H9 (cell line): ENCODE results near the gene B3GNT3. TPM values are rescaled to one million over a fixed set of nuclear protein-coding genes. Genes with fewer than 3 reads are reported as not detected.

ENCODE experiments used
- DNase-seq: peaks from one replicate; pipeline ENCODE4 v3.0.0-alpha.2; 2017
- H2AFZ ChIP-seq: one replicate; pipeline ENCODE4 v1.6.1; 2013; ENCODE audit warnings: mild to moderate bottlenecking, low read length, control low read depth, moderate library complexity
- H2AK5ac ChIP-seq: 2 replicates; pipeline ENCODE4 v1.6.1; 2013; ENCODE audit warnings: low read length, control low read depth, mixed read lengths; ENCODE audit not compliant: insufficient read length
- H2BK120ac ChIP-seq: one replicate; pipeline ENCODE4 v1.6.1; 2013; ENCODE audit warnings: low read depth, mild to moderate bottlenecking, low read length, control low read depth, inconsistent platforms; ENCODE audit not compliant: poor library complexity, severe bottlenecking
- H2BK12ac ChIP-seq: 2 replicates; pipeline ENCODE4 v1.6.1; 2013; ENCODE audit warnings: low read length, control low read depth, mixed read lengths, low read depth; ENCODE audit not compliant: insufficient read length
- H2BK15ac ChIP-seq: 2 replicates; pipeline ENCODE4 v1.6.1; 2013; ENCODE audit warnings: low read depth, low read length, control low read depth
- H2BK20ac ChIP-seq: one replicate; pipeline ENCODE4 v1.6.1; 2013; ENCODE audit warnings: low read depth, mild to moderate bottlenecking, low read length, control low read depth, inconsistent platforms; ENCODE audit not compliant: poor library complexity, severe bottlenecking
- H2BK5ac ChIP-seq: 2 replicates; pipeline ENCODE4 v1.6.1; 2013; ENCODE audit warnings: low read length, control low read depth, mixed read lengths; ENCODE audit not compliant: insufficient read length
- H3K14ac ChIP-seq: 2 replicates; pipeline ENCODE4 v1.6.1; 2013; ENCODE audit warnings: low read length, control low read depth; ENCODE audit not compliant: insufficient read depth
- H3K18ac ChIP-seq: 2 replicates; pipeline ENCODE4 v1.6.1; 2013; ENCODE audit warnings: low read depth, mild to moderate bottlenecking, mixed read lengths, low read length, control low read depth; ENCODE audit not compliant: insufficient read length
- H3K23ac ChIP-seq: 2 replicates; pipeline ENCODE4 v1.6.1; 2013; ENCODE audit warnings: low read length, control low read depth, mixed read lengths, low read depth; ENCODE audit not compliant: insufficient read length
- H3K23me2 ChIP-seq: 2 replicates; pipeline ENCODE4 v1.6.1; 2013; ENCODE audit warnings: low read depth, mild to moderate bottlenecking, mixed read lengths, low read length, control low read depth; ENCODE audit not compliant: insufficient read length, poor library complexity, severe bottlenecking
- H3K27ac ChIP-seq: 2 replicates; pipeline ENCODE4 v1.5.1; 2013; ENCODE audit warnings: low read length, control low read depth, mixed read lengths, low read depth; ENCODE audit not compliant: insufficient read length
- H3K27me3 ChIP-seq: 2 replicates; pipeline ENCODE4 v1.6.1; 2013; ENCODE audit warnings: low read length, control low read depth, inconsistent platforms; ENCODE audit not compliant: insufficient read depth
- H3K4ac ChIP-seq: 2 replicates; pipeline ENCODE4 v1.6.1; 2013; ENCODE audit warnings: low read depth, mild to moderate bottlenecking, control low read depth, inconsistent platforms, low read length, moderate library complexity
- H3K4me1 ChIP-seq: 2 replicates; pipeline ENCODE4 v1.6.1; 2013; ENCODE audit warnings: low read length, control low read depth, inconsistent platforms; ENCODE audit not compliant: insufficient read depth
- H3K4me2 ChIP-seq: 2 replicates; pipeline ENCODE4 v1.6.1; 2013; ENCODE audit warnings: low read length, control low read depth, mixed read lengths; ENCODE audit not compliant: insufficient read length, insufficient read depth
- H3K56ac ChIP-seq: 2 replicates; pipeline ENCODE4 v1.6.1; 2013; ENCODE audit warnings: low read depth, mild to moderate bottlenecking, mixed read lengths, low read length, control low read depth; ENCODE audit not compliant: insufficient read length
- H3K79me1 ChIP-seq: 2 replicates; pipeline ENCODE4 v1.6.1; 2013; ENCODE audit warnings: low read depth, mild to moderate bottlenecking, moderate library complexity, low read length, control low read depth, inconsistent platforms; ENCODE audit not compliant: insufficient read depth, poor library complexity, severe bottlenecking
- H3K79me2 ChIP-seq: 2 replicates; pipeline ENCODE4 v1.6.1; 2013; ENCODE audit warnings: low read length, control low read depth, inconsistent platforms; ENCODE audit not compliant: insufficient read depth
- H3K9ac ChIP-seq: 2 replicates; pipeline ENCODE4 v1.6.1; 2013; ENCODE audit warnings: low read length, control low read depth, mixed read lengths; ENCODE audit not compliant: insufficient read length; ENCODE audit errors: extremely low read depth
- H3K9me3 ChIP-seq: one replicate; pipeline ENCODE4 v1.6.1; 2013; ENCODE audit warnings: low read depth, low read length, inconsistent platforms; ENCODE audit not compliant: control insufficient read depth
- H3T11ph ChIP-seq: one replicate; pipeline ENCODE4 v1.6.1; 2013; ENCODE audit warnings: mild to moderate bottlenecking, low read length, control low read depth, inconsistent platforms
- H4K20me1 ChIP-seq: one replicate; pipeline ENCODE4 v1.6.1; 2013; ENCODE audit not compliant: control insufficient read depth, insufficient read length, insufficient read depth
- H4K5ac ChIP-seq: 2 replicates; pipeline ENCODE4 v1.6.1; 2013; ENCODE audit warnings: low read depth, mild to moderate bottlenecking, mixed read lengths, low read length, control low read depth; ENCODE audit not compliant: insufficient read length
- H4K8ac ChIP-seq: replicated peaks from 2 replicates; pipeline ENCODE4 v1.6.1; 2013; ENCODE audit warnings: low read length, control low read depth, mixed read lengths, low read depth; ENCODE audit not compliant: insufficient read length
- H4K91ac ChIP-seq: 2 replicates; pipeline ENCODE4 v1.6.1; 2013; ENCODE audit warnings: low read depth, mild to moderate bottlenecking, moderate library complexity, mixed read lengths, low read length, control low read depth; ENCODE audit not compliant: insufficient read length
- H3K27ac Mint-ChIP-seq, 3 experiments: 2 replicates in 2 of 3; 3 replicates in 1 of 3; pipeline ENCODE4 v1.8.0; 2020 to 2021; ENCODE audit warnings: mixed read lengths in 3 of 3, mild to moderate bottlenecking in 1 of 3, moderate library complexity in 1 of 3
- H3K27me3 Mint-ChIP-seq: 2 replicates; pipeline ENCODE4 v1.8.0; 2021; ENCODE audit warnings: low read depth, mild to moderate bottlenecking, moderate library complexity, mixed read lengths
- H3K36me3 Mint-ChIP-seq, 3 experiments: 2 replicates in 2 of 3; 3 replicates in 1 of 3; pipeline ENCODE4 v1.8.0; 2020 to 2021; ENCODE audit warnings: low read depth in 3 of 3, mixed read lengths in 3 of 3; ENCODE audit not compliant: insufficient read depth in 1 of 3
- H3K4me1 Mint-ChIP-seq, 2 experiments: 2 replicates each; pipeline ENCODE4 v1.8.0; 2020; ENCODE audit warnings: mixed read lengths in 2 of 2
- H3K4me3 Mint-ChIP-seq, 2 experiments: 2 replicates in 1 of 2; 3 replicates in 1 of 2; pipeline ENCODE4 v1.8.0; 2020 to 2021; ENCODE audit warnings: mild to moderate bottlenecking in 2 of 2, mixed read lengths in 2 of 2, moderate library complexity in 1 of 2
- H3K9me3 Mint-ChIP-seq, 2 experiments: 2 replicates in 1 of 2; 3 replicates in 1 of 2; pipeline ENCODE4 v1.8.0; 2020; ENCODE audit warnings: mild to moderate bottlenecking in 2 of 2, mixed read lengths in 2 of 2, moderate library complexity in 1 of 2
- CTCF ChIP-seq: fragments of 200-600 bp; sonication (generic); conservative IDR thresholded peaks from 3 replicates; pipeline ENCODE4 v1.8.0; 2021; ENCODE audit warnings: antibody characterized with exemption, mild to moderate bottlenecking
- WGBS: extraction: QIAGEN DNeasy Blood & Tissue Kit; methylation state at CpG from one replicate; pipeline ENCODE4 v1.1.7; 2013; ENCODE audit warnings: missing lambda C conversion rate, low lambda C conversion rate, mixed read lengths; ENCODE audit not compliant: insufficient read length; ENCODE audit errors: extremely low coverage; 5-methylcytosine and 5-hydroxymethylcytosine counted together
- total RNA-seq: library from RNA; stranded (reverse); gene quantifications from 2 replicates; pipeline ENCODE4 v1.2.1, GENCODE V29; 2021

B3GNT3 gene
- total RNA-seq, 1 experiment from 2014 or later: 0.96 TPM

DNA sequence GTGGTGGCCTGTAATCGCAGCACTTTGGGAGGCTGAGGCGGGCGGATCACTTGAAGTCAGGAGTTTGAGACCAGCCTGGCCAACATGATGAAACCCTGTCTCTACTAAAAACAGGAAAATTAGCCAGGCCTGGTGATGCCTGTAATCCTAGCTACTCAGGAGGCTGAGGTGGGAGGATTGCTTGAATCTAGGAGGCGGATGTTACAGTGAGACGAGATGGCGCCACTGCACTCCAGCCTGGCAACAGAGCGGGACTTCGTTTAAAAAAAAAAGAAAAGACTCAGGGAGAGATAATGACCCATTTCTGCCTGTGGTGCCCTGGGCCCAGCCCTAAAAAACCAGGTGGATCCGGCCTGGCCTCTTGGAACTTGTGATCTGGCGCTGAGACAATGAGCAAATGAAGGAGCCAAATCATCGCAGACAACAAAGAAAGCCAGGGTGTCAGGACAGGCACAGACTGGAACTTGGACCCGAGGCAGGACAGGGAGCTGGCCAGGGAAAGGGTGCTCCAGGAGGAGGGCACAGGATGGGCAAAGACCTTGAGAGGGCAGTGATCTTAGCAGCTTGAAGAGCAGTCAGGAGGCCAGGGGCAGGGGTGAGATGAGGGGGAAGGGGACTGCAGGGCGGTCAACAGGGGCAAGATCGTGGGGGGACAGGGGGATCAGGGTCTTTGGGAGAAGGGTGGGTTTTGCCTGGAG lies 53.8 kb downstream of the B3GNT3 start:
- Mint-ChIP-seq H3K27me3 (peaks cover 33% of the 10 kb centered on the region), H3K4me3 (no peak overlapping the region), H3K36me3 (no peaks in the 10 kb centered on the region; a peak in 1 of 7 replicates), H3K27ac (peak overlapping the region in 1 of 3 experiments; percentile 77; a peak in 1 of 7 replicates), H3K9me3 (peaks cover 2 to 5% of the 10 kb centered on the region in 2 experiments; a peak in 3 of 5 replicates), H3K4me1 (peaks cover 5 to 16% of the 10 kb centered on the region in 2 experiments; a peak in 3 of 4 replicates)
- Histone ChIP-seq H3K23me2 (peaks cover 4% of the 10 kb centered on the region), H4K20me1 (no peaks in the 10 kb centered on the region), H3T11ph (no peak overlapping the region), H3K56ac (no peak overlapping the region), H4K5ac (no peak overlapping the region), H2BK12ac (no peak overlapping the region), H3K4me1 (no peaks in the 10 kb centered on the region), H3K27ac (no peak overlapping the region), H3K9ac (no peak overlapping the region), H2BK120ac (no peak overlapping the region), H3K14ac (no peak overlapping the region), H4K8ac (no peak overlapping the region), H3K23ac (no peak overlapping the region), H2BK5ac (no peak overlapping the region), H3K9me3 (no peaks in the 10 kb centered on the region), H4K91ac (no peak overlapping the region), H2AFZ (no peak overlapping the region), H3K27me3 (no peaks in the 10 kb centered on the region), H2BK15ac (no peak overlapping the region), H3K79me1 (no peaks in the 10 kb centered on the region), H2AK5ac (no peak overlapping the region), H2BK20ac (no peak overlapping the region), H3K4me2 (no peak overlapping the region), H3K79me2 (no peaks in the 10 kb centered on the region), H3K18ac (peak overlapping the region; percentile 5), H3K4ac (no peak overlapping the region)
- no peak for DNase-seq
- no peak for TF ChIP-seq CTCF
- no CpG with 5 or more reads among the region's 14 CpGs for WGBS
